H1 (cell line): ENCODE measurements around the gene GATA5. TPM values are rescaled to one million over a fixed set of nuclear protein-coding genes. Genes with fewer than 3 reads are reported as not detected.

ENCODE experiments used
- CHD1 ChIP-seq: IDR thresholded peaks from 2 replicates; pipeline ENCODE4 v1.6.1; 2012; ENCODE audit warnings: low read depth, low read length, improper control_type of control experiment
- CTCF ChIP-seq, 3 experiments: IDR thresholded peaks; 1 replicate in 2 of 3; 2 replicates in 1 of 3; pipeline versions ENCODE4 v1.5.1 to v1.6.1; 2011; ENCODE audit warnings: low read length in 3 of 3, mild to moderate bottlenecking in 3 of 3, inconsistent platforms in 2 of 3, low read depth in 1 of 3, moderate library complexity in 1 of 3; ENCODE audit not compliant: insufficient read depth in 1 of 3; ENCODE audit errors: control extremely low read depth in 1 of 3
- EGR1 ChIP-seq: IDR thresholded peaks from 2 replicates; pipeline ENCODE4 v1.6.1; 2011; ENCODE audit warnings: low read depth, low read length, borderline replicate concordance
- EP300 ChIP-seq, 2 experiments: IDR thresholded peaks; 1 replicate in 1 of 2; 2 replicates in 1 of 2; pipeline ENCODE4 v1.6.1; 2011 to 2012; ENCODE audit warnings: low read depth in 2 of 2, low read length in 2 of 2, mild to moderate bottlenecking in 2 of 2, borderline replicate concordance in 1 of 2, inconsistent platforms in 1 of 2, moderate library complexity in 1 of 2
- JUND ChIP-seq: IDR thresholded peaks from 2 replicates; pipeline ENCODE4 v1.6.1; 2011; ENCODE audit warnings: mild to moderate bottlenecking, improper control_type of control experiment, low read length
- NANOG ChIP-seq: IDR thresholded peaks from 2 replicates; pipeline ENCODE4 v1.6.1; 2011; ENCODE audit warnings: low read length, low read depth, mild to moderate bottlenecking, inconsistent platforms; ENCODE audit not compliant: insufficient read depth, poor library complexity, severe bottlenecking
- POLR2A ChIP-seq, 2 experiments: IDR thresholded peaks; 1 replicate in 1 of 2; 2 replicates in 1 of 2; pipeline ENCODE4 v1.6.1; 2011; ENCODE audit warnings: low read depth in 2 of 2, low read length in 2 of 2, mild to moderate bottlenecking in 2 of 2; ENCODE audit errors: control extremely low read depth in 1 of 2
- SIX5 ChIP-seq: IDR thresholded peaks from 2 replicates; pipeline ENCODE4 v1.6.1; 2011; ENCODE audit warnings: mild to moderate bottlenecking, low read depth, low read length
- SP1 ChIP-seq: IDR thresholded peaks from 2 replicates; pipeline ENCODE4 v1.6.1; 2011; ENCODE audit warnings: low read depth, low read length
- SRF ChIP-seq: IDR thresholded peaks from 2 replicates; pipeline ENCODE4 v1.6.1; 2011; ENCODE audit warnings: mild to moderate bottlenecking, low read depth, low read length, moderate library complexity
- polyA plus RNA-seq, 7 experiments: library from polyadenylated mRNA; depleted of rRNA in 3 of 7; stranded (reverse) in 5 of 7; unstranded in 2 of 7; fragments of >200 nt in 5 of 7; fragments of 200-250 nt in 2 of 7; gene quantifications; 1 replicate in 5 of 7; 2 replicates in 1 of 7; 4 replicates in 1 of 7; pipeline versions ENCODE4 v1.2.1 to v1.2.3, GENCODE V29; 2011 to 2013; ENCODE audit warnings: missing spikeins in 2 of 7, mixed read lengths in 2 of 7
- total RNA-seq: library from RNA; stranded (reverse); fragmentation: NEBNext Ultra II Directional; extraction: Animal tissue kit (Norgen Biotek cat#: 25700); gene quantifications from 2 replicates; pipeline ENCODE4 v1.2.1, GENCODE V29; 2021

GATA5 gene
- total and polyA plus RNA-seq, 2 of the 8 experiments (the other 6 are each of a cell fraction or from before 2014, with no cell fraction given): 0.08 to 0.11 TPM

GRCh38 chr20:62482974-62483373, 7.2 kb upstream of the GATA5 start (continued):
- TF ChIP-seq CTCF (IDR thresholded peaks at IDR 0.05; ENCODE audit: control extremely low read depth in 1 of 3, insufficient read depth in 1 of 3, low read depth in 1 of 3, low read length in 3 of 3) (no peak), EP300 (IDR thresholded peaks at IDR 0.05; ENCODE audit: borderline replicate concordance in 1 of 2, low read depth in 2 of 2, low read length in 2 of 2) (no peak), POLR2A (IDR thresholded peaks at IDR 0.05; ENCODE audit: control extremely low read depth in 1 of 2, low read depth in 2 of 2, low read length in 2 of 2) (no peak), NANOG (no peak), SP1 (no peak), EGR1 (no peak), SRF (no peak), JUND (no peak), SIX5 (no peak), CHD1 (no peak)
